MM.1S (cell line): ENCODE results near the gene COLEC12.

Source experiments
- DNase-seq: peaks from one replicate; pipeline ENCODE4 v3.0.0-alpha.2; 2015
- H2AFZ ChIP-seq: fragments of 300-600 bp; sonication (generic); 2 replicates; pipeline ENCODE4 v1.6.0; 2016; ENCODE audit warnings: antibody characterized with exemption, low read length
- H3F3A ChIP-seq: fragments of 300-600 bp; sonication (generic); 2 replicates; pipeline ENCODE4 v1.6.1; 2016; ENCODE audit warnings: mild to moderate bottlenecking, antibody characterized with exemption, low read length, moderate library complexity, mixed read lengths; ENCODE audit not compliant: insufficient read depth
- H3K27ac ChIP-seq: fragments of 300-600 bp; sonication (generic); 2 replicates; pipeline ENCODE4 v1.5.1; 2016; ENCODE audit warnings: mild to moderate bottlenecking, low read length
- H3K27me3 ChIP-seq: fragments of 300-600 bp; sonication (generic); replicated peaks from 2 replicates; pipeline ENCODE4 v1.6.0; 2016; ENCODE audit warnings: low read length; ENCODE audit not compliant: insufficient read depth
- H3K36me3 ChIP-seq: fragments of 300-600 bp; sonication (generic); replicated peaks from 2 replicates; pipeline ENCODE4 v1.6.1; 2016; ENCODE audit warnings: mild to moderate bottlenecking, low read length, mixed read lengths; ENCODE audit not compliant: insufficient read depth
- H3K4me1 ChIP-seq: fragments of 300-600 bp; sonication (generic); 2 replicates; pipeline ENCODE4 v1.6.1; 2016; ENCODE audit warnings: low read length, mixed read lengths
- H3K4me2 ChIP-seq: fragments of 300-600 bp; sonication (generic); 2 replicates; pipeline ENCODE4 v1.6.0; 2016; ENCODE audit warnings: low read depth, low read length
- H3K4me3 ChIP-seq: fragments of 300-600 bp; sonication (generic); 2 replicates; pipeline ENCODE4 v1.5.1; 2016; ENCODE audit warnings: low read length, mixed read lengths
- H3K79me2 ChIP-seq: fragments of 300-600 bp; sonication (generic); 2 replicates; pipeline ENCODE4 v1.6.1; 2016; ENCODE audit warnings: mixed run types, low read length, mixed read lengths
- H3K9ac ChIP-seq: fragments of 300-600 bp; sonication (generic); 2 replicates; pipeline ENCODE4 v1.6.1; 2016; ENCODE audit warnings: low read length, mixed read lengths
- H3K9me2 ChIP-seq: fragments of 300-600 bp; sonication (generic); replicated peaks from 2 replicates; pipeline ENCODE4 v1.6.1; 2016; ENCODE audit warnings: mild to moderate bottlenecking, low read length, mixed read lengths; ENCODE audit not compliant: insufficient read depth
- H3K9me3 ChIP-seq: fragments of 300-600 bp; sonication (generic); replicated peaks from 2 replicates; pipeline ENCODE4 v1.6.1; 2016; ENCODE audit warnings: mild to moderate bottlenecking, low read length, mixed read lengths; ENCODE audit not compliant: insufficient read depth
- H4K20me1 ChIP-seq: fragments of 300-600 bp; sonication (generic); 2 replicates; pipeline ENCODE4 v1.6.1; 2016; ENCODE audit warnings: mild to moderate bottlenecking, low read length, moderate library complexity, mixed read lengths; ENCODE audit not compliant: insufficient read depth
- CTCF ChIP-seq: fragments of 300-600 bp; sonication (generic); IDR thresholded peaks from 2 replicates; pipeline ENCODE4 v1.5.1; 2016; ENCODE audit warnings: antibody characterized with exemption, low read length, mixed read lengths
- EZH2 ChIP-seq: fragments of 300-600 bp; sonication (generic); optimal IDR thresholded peaks from 2 replicates; pipeline ENCODE3; 2017; ENCODE audit warnings: low read depth, mild to moderate bottlenecking, antibody characterized with exemption, low read length, mixed read lengths
- EZH2phosphoT487 ChIP-seq: fragments of 300-600 bp; sonication (generic); IDR thresholded peaks from 2 replicates; pipeline ENCODE4 v1.6.1; 2018; ENCODE audit warnings: antibody characterized with exemption, low read length

COLEC12 gene

GRCh38 chr18:272650-273049, 227.9 kb downstream of the COLEC12 start:
- Histone ChIP-seq H3K27me3 (no peaks in the 10 kb centered on the region), H4K20me1 (no peaks in the 10 kb centered on the region), H3K4me2 (no peak overlapping the region), H3K9me3 (no peaks in the 10 kb centered on the region), H3K4me1 (no peaks in the 10 kb centered on the region), H3K79me2 (no peaks in the 10 kb centered on the region), H2AFZ (no peak overlapping the region), H3K36me3 (no peaks in the 10 kb centered on the region), H3K4me3 (no peak overlapping the region), H3K9me2 (no peaks in the 10 kb centered on the region), H3F3A (no peaks in the 10 kb centered on the region), H3K27ac (no peak overlapping the region), H3K9ac (no peak overlapping the region)
- DNase-seq, result no peak
- TF ChIP-seq EZH2phosphoT487, result no peak
- TF ChIP-seq EZH2, result no peak
- no peak for TF ChIP-seq CTCF

GRCh38 chr18:269480-270095, 230.9 kb downstream of the COLEC12 start:
- H3K4me3 ChIP-seq, result no peak overlapping the region
- peaks cover 4% of the 10 kb centered on the region; the same call in 1 of the 2 replicates for H3K4me1 ChIP-seq
- no peaks in the 10 kb centered on the region for H3K27me3 ChIP-seq
- H3K9ac ChIP-seq, result no peak overlapping the region
- H3K79me2 ChIP-seq, result peaks cover 21% of the 10 kb centered on the region
- H4K20me1 ChIP-seq, result no peaks in the 10 kb centered on the region
- TF ChIP-seq CTCF, result no peak
- no peak for TF ChIP-seq EZH2
- no peak for TF ChIP-seq EZH2phosphoT487
- H3K9me3 ChIP-seq, result no peaks in the 10 kb centered on the region
- no peak for DNase-seq
- no peaks in the 10 kb centered on the region for H3F3A ChIP-seq
- no peaks in the 10 kb centered on the region for H3K9me2 ChIP-seq
- H3K4me2 ChIP-seq, result no peak overlapping the region
- no peak overlapping the region for H2AFZ ChIP-seq
- no peak overlapping the region for H3K27ac ChIP-seq
- no peaks in the 10 kb centered on the region for H3K36me3 ChIP-seq

GRCh38 chr18:267688-268552, 232.6 kb downstream of the COLEC12 start, which contains the start of gene THOC1:
THOC1 (minus strand) TSS chr18:268047; CDS start chr18:268019, 28 bp downstream.
- H3K79me2 ChIP-seq, result peaks cover 21% of the 10 kb centered on the region
- H3K27ac ChIP-seq, result peak within 1 kb of the TSS; percentile 78
- H2AFZ ChIP-seq, result peak within 1 kb of the TSS; percentile 83
- H4K20me1 ChIP-seq, result no peaks in the 10 kb centered on the region
- no peaks in the 10 kb centered on the region for H3K9me3 ChIP-seq
- peak within 1 kb of the TSS; percentile 96 for H3K9ac ChIP-seq
- no peaks in the 10 kb centered on the region for H3K36me3 ChIP-seq
- peak; percentile 95 for DNase-seq
- H3K4me3 ChIP-seq, result peak within 1 kb of the TSS; percentile 92
- H3K9me2 ChIP-seq, result no peaks in the 10 kb centered on the region
- peaks cover 4% of the 10 kb centered on the region; the same call in 1 of the 2 replicates for H3K4me1 ChIP-seq
- peak within 1 kb of the TSS; percentile 86 for H3K4me2 ChIP-seq
- no peaks in the 10 kb centered on the region for H3F3A ChIP-seq
- TF ChIP-seq EZH2, result no peak
- no peak for TF ChIP-seq EZH2phosphoT487
- no peak for TF ChIP-seq CTCF
- H3K27me3 ChIP-seq, result no peaks in the 10 kb centered on the region
